RPMI8226 (cell line): Measurements from ENCODE around the gene AQP11.
A peak's percentile ranks its signal among the peaks of the same experiment; 100 is the strongest.
"Not testable (repeated sequence)": the region's sequence is repeated elsewhere in the genome, so short reads cannot be mapped to it uniquely, and the experiment has no call there.

Experiments
- DNase-seq: peaks from one replicate; pipeline ENCODE4 v3.0.0-alpha.2; 2015

Gene AQP11, protein sequence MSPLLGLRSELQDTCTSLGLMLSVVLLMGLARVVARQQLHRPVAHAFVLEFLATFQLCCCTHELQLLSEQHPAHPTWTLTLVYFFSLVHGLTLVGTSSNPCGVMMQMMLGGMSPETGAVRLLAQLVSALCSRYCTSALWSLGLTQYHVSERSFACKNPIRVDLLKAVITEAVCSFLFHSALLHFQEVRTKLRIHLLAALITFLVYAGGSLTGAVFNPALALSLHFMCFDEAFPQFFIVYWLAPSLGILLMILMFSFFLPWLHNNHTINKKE

GRCh38 chr11:77589521-77590193, at the start of gene AQP11:
AQP11 (plus strand) TSS chr11:77589953; CDS start chr11:77589993, 40 bp downstream.
- DNase-seq, result peak; percentile 87

GRCh38 chr11:77542296-77542695, 47.5 kb upstream of the AQP11 start:
- DNase-seq, result no peak

DNA sequence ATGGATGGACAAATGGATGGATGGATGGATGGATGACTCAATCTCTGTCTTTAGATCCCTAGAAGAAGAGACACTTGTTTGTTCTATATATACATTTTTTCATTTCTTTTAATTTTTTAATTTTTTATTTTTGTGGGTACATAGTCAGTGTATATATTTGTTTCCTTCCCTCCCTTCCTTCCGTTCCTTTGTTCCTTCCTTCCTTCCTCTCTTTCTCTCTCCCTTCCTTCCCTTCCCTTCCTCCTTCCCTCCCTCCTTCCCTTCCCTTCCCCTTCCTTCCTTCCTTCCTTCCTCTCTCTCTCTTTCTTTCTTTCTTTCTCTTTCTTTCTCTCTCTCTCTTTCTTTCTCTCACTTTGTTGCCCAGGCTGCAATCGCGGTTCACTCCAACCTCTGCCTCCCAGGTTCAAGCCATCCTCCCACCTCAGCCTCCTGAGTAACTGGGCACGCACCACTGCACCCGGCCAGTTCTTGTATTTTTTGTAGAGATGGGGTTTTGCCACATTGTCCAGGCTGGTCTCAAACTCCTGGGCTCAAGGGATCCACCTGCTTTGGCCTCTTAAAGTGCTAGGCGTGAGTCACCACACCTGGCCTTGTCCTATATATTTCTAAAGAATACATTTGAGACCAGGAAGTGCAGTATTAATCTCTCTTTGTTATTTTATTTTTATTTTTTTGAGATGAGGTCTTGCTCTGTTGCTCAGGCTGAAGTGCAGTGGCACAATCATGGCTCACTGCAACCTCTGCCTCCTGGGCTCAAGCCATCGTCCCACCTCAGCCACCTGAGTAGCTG, 42.5 kb upstream of the AQP11 start:
- no peak for DNase-seq

GRCh38 chr11:77547863-77548551, 41.7 kb upstream of the AQP11 start:
- peak; percentile 74 for DNase-seq

DNA sequence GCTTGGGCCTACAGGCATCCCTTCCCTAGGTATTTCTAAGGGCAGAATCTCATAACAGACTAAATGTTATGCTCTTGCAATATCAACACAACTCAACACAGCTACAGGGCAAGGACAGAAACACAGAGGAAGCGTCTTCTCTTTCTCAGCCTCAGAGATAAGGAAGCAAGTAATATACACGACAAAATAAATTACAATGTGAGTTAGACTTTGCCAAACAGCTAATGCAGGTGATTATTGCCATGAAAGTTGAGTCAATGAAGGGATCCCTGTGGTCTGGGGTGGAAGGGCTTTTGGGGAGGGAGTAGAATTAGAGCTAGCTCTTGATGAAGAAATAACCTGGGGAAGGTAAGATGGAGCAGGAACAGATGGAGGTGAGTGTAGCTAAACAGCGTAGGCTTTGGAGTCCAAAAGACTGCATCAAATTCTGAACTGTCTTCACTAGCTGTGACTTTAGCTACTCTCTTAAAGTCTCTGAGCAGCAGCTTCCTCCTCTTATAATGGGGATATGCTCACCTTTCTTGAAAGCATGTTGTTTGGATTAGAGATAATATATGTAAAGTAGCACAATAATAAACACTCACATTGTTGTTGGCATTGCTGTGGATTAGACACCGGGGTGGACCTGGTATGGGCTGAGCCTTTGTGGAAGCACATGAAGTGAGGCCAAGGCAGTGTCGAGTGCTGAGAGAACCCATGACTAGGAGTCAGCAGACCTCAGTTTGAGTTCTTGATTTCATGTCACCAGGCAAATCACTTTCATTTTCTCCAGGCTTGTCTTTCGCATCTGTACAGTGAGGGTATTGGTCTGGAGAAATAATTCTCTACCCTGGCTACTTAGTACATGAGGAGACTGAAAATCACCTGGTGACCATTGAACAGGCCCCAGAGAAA, 41.0 kb upstream of the AQP11 start:
- no peak for DNase-seq

DNA sequence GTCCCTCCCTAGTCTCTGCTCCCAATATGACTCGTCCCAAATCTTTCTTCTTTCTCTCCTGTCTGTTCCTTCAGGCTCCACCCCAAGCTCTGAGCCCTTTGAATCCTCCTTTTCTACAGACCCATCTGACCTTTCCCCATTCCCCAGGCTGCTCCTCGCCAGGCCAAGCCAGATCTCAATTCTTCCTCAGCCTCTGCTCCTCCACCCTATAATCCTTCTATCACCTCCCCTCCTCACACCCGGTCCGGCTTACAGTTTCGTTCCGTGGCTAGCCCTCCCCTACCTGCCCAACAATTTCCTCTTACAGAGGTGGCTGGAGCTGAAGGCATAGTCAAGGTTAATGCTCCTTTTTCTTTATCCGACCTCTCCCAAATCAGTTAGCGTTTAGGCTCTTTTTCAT, 38.3 kb upstream of the AQP11 start:
- DNase-seq, result not testable (repeated sequence)

DNA sequence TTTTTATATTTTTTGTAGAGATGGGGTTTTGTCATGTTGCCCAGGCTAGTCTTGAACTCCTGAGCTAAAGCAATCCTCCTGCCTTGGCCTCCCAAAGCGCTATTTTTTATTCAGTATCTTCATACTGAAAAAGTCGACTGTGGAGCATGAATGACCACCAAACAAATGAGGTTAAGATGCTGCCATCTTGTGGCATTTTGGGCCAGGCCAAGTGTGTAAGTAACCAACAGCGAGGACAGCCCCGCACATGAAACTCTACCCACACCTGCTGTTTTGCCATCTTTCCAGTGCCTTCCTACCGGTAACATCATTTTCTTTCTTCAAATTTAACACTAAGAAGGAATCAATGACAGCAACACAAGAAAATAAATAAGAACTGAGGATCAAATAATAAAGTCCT, 32.2 kb upstream of the AQP11 start:
- peak; percentile 37 for DNase-seq

- no peak for DNase-seq
These were observed 31.4 kb upstream of the AQP11 start for GRCh38 chr11:77558380-77558779.

- no peak for DNase-seq
These were observed 29.9 kb upstream of the AQP11 start for GRCh38 chr11:77559686-77560401.

- DNase-seq, result no peak
These were observed 29.1 kb upstream of the AQP11 start for GRCh38 chr11:77560605-77561004.

DNA sequence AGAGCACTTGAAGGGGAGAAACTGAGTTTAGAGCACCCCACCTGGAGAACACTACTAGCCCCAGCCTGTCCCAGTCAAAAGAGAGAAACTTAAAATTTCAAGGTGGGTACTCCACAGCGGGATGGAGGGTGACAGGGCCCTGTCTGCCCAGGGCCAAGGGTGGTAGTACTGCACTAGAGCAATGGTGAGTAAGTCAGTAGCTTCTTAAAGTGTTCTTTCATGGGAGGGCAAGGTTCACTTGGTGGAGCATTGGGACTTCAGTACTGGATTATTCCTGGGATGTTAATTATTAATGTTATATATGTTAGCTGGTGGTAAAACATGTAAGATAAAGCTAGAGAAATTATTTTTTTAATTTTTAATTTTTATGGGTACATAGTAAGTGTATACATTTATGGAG, 28.5 kb upstream of the AQP11 start:
- DNase-seq, result no peak

- no peak for DNase-seq
These were observed 21.4 kb upstream of the AQP11 start for GRCh38 chr11:77568306-77568705.

DNA sequence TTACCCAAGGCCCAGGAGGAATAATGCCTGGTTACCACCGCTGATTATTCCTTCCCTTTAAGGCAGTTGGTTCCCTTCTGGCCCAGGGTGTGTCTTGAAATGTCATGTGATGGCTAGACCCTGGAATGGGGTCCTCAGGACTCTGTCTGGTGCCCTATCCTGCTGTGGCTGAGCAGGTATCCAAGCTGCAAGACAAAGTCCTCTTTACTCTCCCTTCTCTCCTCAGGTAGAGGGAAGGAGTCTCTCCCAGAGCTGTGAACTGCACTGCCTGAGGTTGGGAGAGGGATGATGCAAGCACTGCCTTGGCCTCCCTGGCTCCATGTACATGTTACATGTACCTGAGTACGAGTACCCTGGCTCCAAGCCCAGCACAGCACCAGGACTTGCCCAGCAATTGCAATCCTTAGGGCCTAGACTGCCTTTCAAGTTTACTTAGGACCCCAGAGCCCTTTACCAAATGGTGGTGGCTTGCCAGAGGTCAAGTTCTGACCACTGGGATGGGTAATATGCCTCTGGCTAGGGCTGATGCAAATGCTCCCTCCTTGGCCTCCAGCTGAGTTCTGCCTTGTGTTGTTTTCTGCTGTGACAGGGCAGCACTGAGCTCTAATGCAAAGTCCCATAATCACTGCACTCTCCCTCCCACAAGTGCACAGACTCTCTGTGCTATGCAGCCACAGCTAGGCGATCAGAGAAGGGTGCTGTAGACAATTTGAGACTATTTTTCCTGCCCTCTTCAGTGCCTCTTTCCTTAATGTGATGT, 20.7 kb upstream of the AQP11 start:
- DNase-seq, result no peak

- no peak for DNase-seq
These were observed 20.1 kb upstream of the AQP11 start for GRCh38 chr11:77569676-77570070.

DNA sequence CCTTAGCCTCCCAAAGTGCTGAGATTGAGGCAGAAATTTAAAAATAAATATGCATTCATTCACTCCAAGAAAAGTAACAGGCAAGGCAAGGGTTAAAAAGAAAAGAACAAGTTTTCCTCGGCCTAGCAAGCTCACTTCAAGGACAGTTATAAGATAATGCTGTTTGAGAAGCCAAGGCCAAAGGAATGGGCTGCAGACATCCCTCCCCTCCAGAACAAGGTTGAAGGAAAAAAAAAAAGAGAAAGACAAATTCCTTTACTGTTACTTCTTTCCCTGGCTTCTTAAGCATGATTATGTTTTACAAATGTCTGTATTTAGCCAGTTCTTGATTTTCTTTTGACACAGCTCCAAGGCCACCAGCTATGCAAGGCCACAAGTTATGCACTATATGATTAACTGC, 18.9 kb upstream of the AQP11 start:
- not testable (repeated sequence) for DNase-seq

GRCh38 chr11:77575428-77575827, 14.3 kb upstream of the AQP11 start:
- not testable (repeated sequence) for DNase-seq

- DNase-seq, result peak; percentile 59
These were observed 8.9 kb upstream of the AQP11 start for GRCh38 chr11:77580712-77581337.

DNA sequence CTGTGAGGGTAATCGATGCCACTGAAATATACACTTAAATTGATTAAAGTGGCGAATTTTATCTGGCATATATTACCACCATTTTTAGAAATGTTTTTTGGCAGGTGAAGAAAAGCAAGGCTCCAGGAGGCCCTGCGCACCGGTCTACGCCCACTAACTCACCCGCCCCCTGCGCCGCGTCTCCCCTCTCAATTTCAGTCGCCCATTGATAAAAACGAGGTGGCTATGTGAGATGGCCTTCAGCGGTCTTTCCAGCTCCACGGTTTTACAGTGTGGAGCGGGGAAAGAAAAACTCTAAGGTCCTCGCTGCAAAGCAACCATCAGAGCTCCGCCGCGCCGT, 602 bp upstream of the AQP11 start:
- DNase-seq, result no peak

- peak; percentile 6 for DNase-seq
These were observed 535 bp downstream of the AQP11 start for GRCh38 chr11:77590194-77590782.

DNA sequence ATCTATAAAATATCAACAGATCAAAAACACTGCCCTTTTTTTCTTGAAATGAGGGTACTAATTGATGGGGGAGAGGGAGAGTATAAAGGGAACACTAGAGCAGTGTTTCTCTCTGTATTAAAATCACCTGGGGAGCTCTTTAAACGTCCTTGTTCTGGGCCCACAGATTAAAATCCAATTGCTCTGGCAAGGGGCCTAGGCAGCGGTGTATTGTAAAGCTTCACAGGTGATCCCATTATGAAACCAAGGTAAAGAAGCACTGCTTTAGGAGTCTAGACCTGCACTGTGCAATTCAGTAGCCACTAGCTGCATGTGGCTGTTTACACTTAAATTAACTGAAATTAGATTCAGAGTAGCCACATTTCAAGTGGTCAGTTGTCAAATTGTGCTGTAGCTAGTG, 3.0 kb downstream of the AQP11 start:
- DNase-seq, result no peak
